ENCODE measurements around the gene HIPK2.

Gene HIPK2

DNA sequence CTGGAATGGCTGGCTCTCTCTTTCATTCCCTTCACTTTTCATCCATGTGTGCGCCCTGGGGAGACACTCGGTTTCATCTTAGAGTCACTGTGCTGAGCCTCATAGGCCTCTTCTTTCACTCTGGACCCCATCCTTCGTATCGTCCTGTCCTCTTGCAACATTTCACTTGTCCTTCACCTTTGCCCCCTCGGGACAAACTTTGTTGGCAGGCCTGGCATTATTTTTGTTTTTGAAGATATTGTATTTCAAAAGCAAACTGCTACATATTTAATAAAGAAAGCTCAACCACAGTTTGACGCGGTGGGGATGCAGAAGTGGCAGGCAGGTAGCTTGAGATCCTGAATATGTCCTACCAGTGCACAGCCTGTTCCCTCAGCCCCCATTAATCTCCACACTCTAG is 36.6 kb downstream of the HIPK2 start:
- DNase-seq (ENCODE audit: low read depth) = no peak
- no peak overlapping the region for H3K4me3 ChIP-seq (ENCODE audit: low read depth, low read length)
- no peak for TF ChIP-seq MYC (IDR thresholded peaks at IDR 0.05; ENCODE audit: low read depth, low read length)
- TF ChIP-seq, protein P1, sequence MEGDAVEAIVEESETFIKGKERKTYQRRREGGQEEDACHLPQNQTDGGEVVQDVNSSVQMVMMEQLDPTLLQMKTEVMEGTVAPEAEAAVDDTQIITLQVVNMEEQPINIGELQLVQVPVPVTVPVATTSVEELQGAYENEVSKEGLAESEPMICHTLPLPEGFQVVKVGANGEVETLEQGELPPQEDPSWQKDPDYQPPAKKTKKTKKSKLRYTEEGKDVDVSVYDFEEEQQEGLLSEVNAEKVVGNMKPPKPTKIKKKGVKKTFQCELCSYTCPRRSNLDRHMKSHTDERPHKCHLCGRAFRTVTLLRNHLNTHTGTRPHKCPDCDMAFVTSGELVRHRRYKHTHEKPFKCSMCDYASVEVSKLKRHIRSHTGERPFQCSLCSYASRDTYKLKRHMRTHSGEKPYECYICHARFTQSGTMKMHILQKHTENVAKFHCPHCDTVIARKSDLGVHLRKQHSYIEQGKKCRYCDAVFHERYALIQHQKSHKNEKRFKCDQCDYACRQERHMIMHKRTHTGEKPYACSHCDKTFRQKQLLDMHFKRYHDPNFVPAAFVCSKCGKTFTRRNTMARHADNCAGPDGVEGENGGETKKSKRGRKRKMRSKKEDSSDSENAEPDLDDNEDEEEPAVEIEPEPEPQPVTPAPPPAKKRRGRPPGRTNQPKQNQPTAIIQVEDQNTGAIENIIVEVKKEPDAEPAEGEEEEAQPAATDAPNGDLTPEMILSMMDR (IDR thresholded peaks at IDR 0.05; ENCODE audit: low read depth, low read length) = no peak
- TF ChIP-seq, protein P2, sequence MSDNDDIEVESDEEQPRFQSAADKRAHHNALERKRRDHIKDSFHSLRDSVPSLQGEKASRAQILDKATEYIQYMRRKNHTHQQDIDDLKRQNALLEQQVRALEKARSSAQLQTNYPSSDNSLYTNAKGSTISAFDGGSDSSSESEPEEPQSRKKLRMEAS (IDR thresholded peaks at IDR 0.05; ENCODE audit: low read depth, low read length) = no peak

DNA sequence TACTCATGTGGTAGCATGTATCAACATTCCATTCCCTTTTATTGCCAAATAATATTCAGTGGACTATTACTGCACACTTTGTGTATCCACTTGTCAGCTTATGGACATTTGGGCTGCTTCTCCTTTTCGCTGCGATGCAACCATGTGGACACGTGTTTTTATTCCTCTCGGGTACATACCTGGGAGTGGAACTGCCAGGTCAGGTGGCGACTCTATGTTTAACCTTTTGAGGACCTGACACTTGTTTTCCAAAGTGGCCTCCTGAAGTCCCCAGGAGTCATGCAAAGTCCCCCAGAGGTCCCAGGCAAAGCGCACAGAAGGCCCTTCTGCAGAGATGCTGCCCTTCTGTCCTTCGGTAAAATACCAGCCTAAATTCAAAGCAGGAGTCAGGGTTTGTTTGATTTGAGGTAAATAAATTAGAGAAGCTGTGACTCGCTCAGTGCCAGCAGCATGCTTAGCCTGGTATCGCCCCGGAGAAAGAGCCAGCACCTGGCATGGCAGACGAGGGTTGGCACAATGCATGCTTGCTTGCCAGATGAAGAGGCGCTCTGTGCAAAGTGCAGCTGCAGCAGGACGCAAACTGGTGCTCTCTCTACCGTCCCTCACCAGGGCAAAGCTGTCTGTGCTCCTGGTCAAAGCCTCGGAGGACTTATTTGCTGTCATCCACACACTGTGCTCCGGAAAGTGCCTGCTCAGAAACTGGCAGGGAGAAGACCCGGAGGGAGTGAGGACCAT is 37.8 kb downstream of the HIPK2 start:
- H3K4me3 ChIP-seq (ENCODE audit: low read depth, low read length) = no peak overlapping the region
- DNase-seq (ENCODE audit: low read depth) = no peak
- no peak for TF ChIP-seq POLR2A (IDR thresholded peaks at IDR 0.05; ENCODE audit: extremely low read depth, insufficient read length)
- no peak for TF ChIP-seq MYC (IDR thresholded peaks at IDR 0.05; ENCODE audit: low read depth, low read length)
- TF ChIP-seq, protein P2 (IDR thresholded peaks at IDR 0.05; ENCODE audit: low read depth, low read length) = no peak
- TF ChIP-seq, protein P1 (IDR thresholded peaks at IDR 0.05; ENCODE audit: low read depth, low read length) = no peak

DNA sequence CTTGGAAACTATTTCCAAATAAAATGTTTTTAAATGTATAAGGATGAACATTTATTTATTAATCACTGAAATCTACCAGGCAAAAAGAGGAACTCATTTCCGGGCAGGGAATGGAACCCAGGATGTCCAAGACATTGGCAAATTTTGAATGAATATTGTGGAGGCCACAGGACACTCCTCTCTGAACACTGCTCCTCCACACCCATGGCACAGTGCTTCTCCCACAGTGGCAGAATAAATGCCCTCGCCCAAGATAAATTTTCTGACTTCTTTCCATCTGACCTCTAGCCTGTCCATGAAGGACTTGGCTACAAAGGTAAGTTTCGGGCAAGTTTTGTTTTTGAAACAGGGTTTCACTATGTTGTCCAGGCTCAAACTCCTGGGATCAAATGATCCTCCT is 39.0 kb downstream of the HIPK2 start:
- H3K4me3 ChIP-seq (ENCODE audit: low read depth, low read length) = no peak overlapping the region
- TF ChIP-seq MYC (IDR thresholded peaks at IDR 0.05; ENCODE audit: low read depth, low read length) (no peak), POLR2A (IDR thresholded peaks at IDR 0.05; ENCODE audit: extremely low read depth, insufficient read length) (no peak)
- TF ChIP-seq, protein P1 (IDR thresholded peaks at IDR 0.05; ENCODE audit: low read depth, low read length) = no peak
- TF ChIP-seq, protein P2 (IDR thresholded peaks at IDR 0.05; ENCODE audit: low read depth, low read length) = no peak
- DNase-seq (ENCODE audit: low read depth) = no peak

DNA sequence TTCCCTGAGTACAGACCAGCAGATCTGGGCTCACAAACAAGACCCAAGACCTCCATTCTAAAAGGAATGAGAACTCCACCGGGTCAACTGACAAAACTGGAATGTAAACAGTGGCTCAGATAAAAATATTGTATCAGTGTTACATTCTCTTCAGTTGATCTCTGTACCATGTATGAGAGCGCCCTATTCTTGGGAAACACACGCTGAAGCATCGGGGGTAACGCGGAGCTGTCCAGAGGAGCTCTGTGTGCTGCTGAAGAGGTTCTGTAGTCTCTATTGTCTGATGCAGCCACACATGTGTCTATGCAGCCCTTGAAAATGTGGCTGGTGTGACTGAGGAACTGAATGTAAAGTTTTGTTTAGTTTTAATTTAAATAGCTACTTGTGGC is 39.7 kb downstream of the HIPK2 start:
- no peak overlapping the region for H3K4me3 ChIP-seq (ENCODE audit: low read depth, low read length)
- DNase-seq (ENCODE audit: low read depth) = no peak
- TF ChIP-seq, protein P1 (IDR thresholded peaks at IDR 0.05; ENCODE audit: low read depth, low read length) = no peak
- TF ChIP-seq, protein P2 (IDR thresholded peaks at IDR 0.05; ENCODE audit: low read depth, low read length) = no peak
- TF ChIP-seq MYC (IDR thresholded peaks at IDR 0.05; ENCODE audit: low read depth, low read length) (no peak), POLR2A (IDR thresholded peaks at IDR 0.05; ENCODE audit: extremely low read depth, insufficient read length) (no peak)

DNA sequence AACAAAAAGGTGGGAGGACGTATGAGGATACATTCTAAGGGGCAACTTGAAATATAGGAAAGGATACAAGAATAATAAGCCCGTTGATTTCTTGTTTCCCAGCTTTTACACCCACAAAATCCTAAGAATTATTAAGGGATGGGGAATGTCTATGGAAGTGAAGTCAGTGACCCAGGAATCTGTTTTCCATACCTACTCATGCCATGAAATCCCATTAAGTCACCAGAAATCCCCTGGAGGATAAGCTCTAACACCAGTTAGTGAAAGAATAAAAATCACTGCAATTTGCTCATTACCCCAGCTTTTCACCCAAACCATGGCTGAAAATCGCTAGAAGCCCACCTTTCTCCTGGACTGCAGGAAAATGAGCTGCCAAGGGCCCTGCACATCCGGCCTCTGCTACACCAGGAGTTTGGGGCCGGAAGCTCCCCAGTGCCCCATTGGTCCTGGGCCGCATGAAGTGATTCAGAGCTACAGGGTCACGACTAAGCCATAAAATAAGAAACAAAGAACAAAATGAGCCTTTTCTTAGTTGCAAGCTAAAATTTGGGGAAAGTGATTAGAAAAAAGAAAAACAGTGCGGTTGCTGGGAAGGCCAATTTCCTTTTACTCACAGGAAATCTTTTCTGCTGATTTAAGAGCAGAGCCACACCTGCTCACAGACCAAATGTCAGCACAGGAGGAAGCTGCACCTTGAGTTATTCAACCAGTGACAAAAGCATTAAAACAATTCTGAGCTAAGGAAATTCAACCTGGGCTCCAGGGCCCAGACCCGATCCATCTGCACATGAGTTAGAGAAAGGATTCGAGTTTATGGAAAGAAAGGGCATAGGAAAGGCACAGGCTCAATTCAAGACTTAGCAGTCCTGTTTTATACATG is 40.3 kb downstream of the HIPK2 start:
- TF ChIP-seq, protein P1 (IDR thresholded peaks at IDR 0.05; ENCODE audit: low read depth, low read length) = no peak
- no peak for TF ChIP-seq POLR2A (IDR thresholded peaks at IDR 0.05; ENCODE audit: extremely low read depth, insufficient read length)
- TF ChIP-seq MYC (IDR thresholded peaks at IDR 0.05; ENCODE audit: low read depth, low read length) = no peak
- TF ChIP-seq, protein P2 (IDR thresholded peaks at IDR 0.05; ENCODE audit: low read depth, low read length) = no peak

More for the DNA sequence above, 40.3 kb downstream of the HIPK2 start:
- no peak for DNase-seq (ENCODE audit: low read depth)
- no peak overlapping the region for H3K4me3 ChIP-seq (ENCODE audit: low read depth, low read length)

Data from NB4 (cell line).